HG02970 (cell line): Measurements from ENCODE around the gene MDGA2.
"Not testable (repeated sequence)": the region's sequence is repeated elsewhere in the genome, so short reads cannot be mapped to it uniquely, and the experiment has no call there.

ENCODE experiments used
- ATAC-seq: cut with Tn5 transposase; IDR thresholded peaks from one replicate; pipeline ENCODE4 v1.9.1; 2021; ENCODE audit warnings: mild to moderate bottlenecking, moderate library complexity, moderate number of reproducible peaks; ENCODE audit not compliant: unreplicated experiment, low FRiP score

Gene MDGA2

GRCh38 chr14:47009615-47010014 is 665.8 kb downstream of the MDGA2 start:
- ATAC-seq: no peak

- ATAC-seq: no peak
Measured at GRCh38 chr14:47008732-47009131, 666.7 kb downstream of the MDGA2 start.

- ATAC-seq: no peak
Measured at GRCh38 chr14:46999661-47000060, 675.7 kb downstream of the MDGA2 start.

GRCh38 chr14:46989566-46989965 is 685.8 kb downstream of the MDGA2 start:
- no peak for ATAC-seq

- no peak for ATAC-seq
Measured at GRCh38 chr14:46988312-46988711, 687.1 kb downstream of the MDGA2 start.

- no peak for ATAC-seq
Measured at GRCh38 chr14:46985529-46986380, 689.6 kb downstream of the MDGA2 start.

GRCh38 chr14:46973295-46973694 is 702.1 kb downstream of the MDGA2 start:
- ATAC-seq: no peak

- no peak for ATAC-seq
Measured at GRCh38 chr14:46964378-46964777, 711.0 kb downstream of the MDGA2 start.

- no peak for ATAC-seq
Measured at GRCh38 chr14:46951103-46951502, 724.3 kb downstream of the MDGA2 start.

GRCh38 chr14:46940611-46941010 is 734.8 kb downstream of the MDGA2 start:
- no peak for ATAC-seq

GRCh38 chr14:46920542-46920941 is 754.9 kb downstream of the MDGA2 start:
- no peak for ATAC-seq

- ATAC-seq: not testable (repeated sequence)
Measured at GRCh38 chr14:46915539-46915938, 759.9 kb downstream of the MDGA2 start.

GRCh38 chr14:46902837-46903236 is 772.6 kb downstream of the MDGA2 start:
- ATAC-seq: no peak

- ATAC-seq: no peak
Measured at GRCh38 chr14:46894476-46894875, 780.9 kb downstream of the MDGA2 start.

- ATAC-seq: no peak
Measured at GRCh38 chr14:46887144-46887543, 788.3 kb downstream of the MDGA2 start.

- ATAC-seq: no peak
Measured at GRCh38 chr14:46885566-46885965, 789.8 kb downstream of the MDGA2 start.

GRCh38 chr14:46861753-46862152 is 813.7 kb downstream of the MDGA2 start:
- no peak for ATAC-seq

GRCh38 chr14:46840944-46841720 is 834.3 kb downstream of the MDGA2 start:
- no peak for ATAC-seq

GRCh38 chr14:46820291-46820690 is 855.1 kb downstream of the MDGA2 start:
- no peak for ATAC-seq

GRCh38 chr14:46819117-46819516 is 856.3 kb downstream of the MDGA2 start:
- no peak for ATAC-seq

- no peak for ATAC-seq
Measured at GRCh38 chr14:46818147-46818546, 857.3 kb downstream of the MDGA2 start.

GRCh38 chr14:46793144-46793543 is 882.3 kb downstream of the MDGA2 start:
- no peak for ATAC-seq
